Ascending aorta (tissue), 2 donors: Measurements from ENCODE around the gene IDNK. TPM values are rescaled to one million over a fixed set of nuclear protein-coding genes. Genes with fewer than 3 reads are reported as not detected.
A peak's percentile ranks its signal among the peaks of the same experiment; 100 is the strongest.

ENCODE experiments used
- DNase-seq, 2 donors: peaks; one replicate each; pipeline ENCODE4 v3.0.0-alpha.2; 2019; ENCODE audit warnings: low spot score in 2 of 2
- H3K27ac ChIP-seq, 2 donors: fragments of 200-600 bp; sonication (generic); one replicate each; pipeline ENCODE4 v1.5.1; 2016 to 2017; ENCODE audit warnings: mild to moderate bottlenecking in 1 of 2
- H3K27me3 ChIP-seq: fragments of 200-600 bp; sonication (generic); one replicate; pipeline ENCODE4 v1.5.1; 2017
- H3K36me3 ChIP-seq, 2 donors: fragments of 200-600 bp; sonication (generic); one replicate each; pipeline ENCODE4 v1.5.1; 2016
- H3K4me1 ChIP-seq, 2 donors: fragments of 200-600 bp; sonication (generic); one replicate each; pipeline ENCODE4 v1.5.1; 2016 to 2017; ENCODE audit warnings: mild to moderate bottlenecking in 1 of 2
- H3K4me3 ChIP-seq, 2 donors: fragments of 200-600 bp; sonication (generic); one replicate each; pipeline ENCODE4 v1.5.1; 2016 to 2017; ENCODE audit warnings: mild to moderate bottlenecking in 1 of 2
- H3K9me3 ChIP-seq, 2 donors: fragments of 200-600 bp; sonication (generic); one replicate each; pipeline ENCODE4 v1.5.1; 2016
- intact Hi-C: fragments of 100-400 bp; cut with DNase I; formaldehyde crosslinking; loops from one replicate; pipeline ENCODE4 v1.15.1; 2023
- total RNA-seq: library from RNA; depleted of rRNA; stranded (reverse); fragments of >200 nt; gene quantifications from one replicate; pipeline ENCODE4 v1.1.0, GENCODE V29; 2016
- TF ChIP-seq, protein P1 (sequence below), 3 experiments: fragments of 200-600 bp in 2 of 3; fragments of 450-650 bp in 1 of 3; sonication (generic) in 2 of 3; IDR thresholded peaks; one replicate each; pipeline ENCODE4 v1.5.1; 2016 to 2019; ENCODE audit warnings: antibody characterized with exemption in 3 of 3, mild to moderate bottlenecking in 1 of 3, moderate library complexity in 1 of 3

Gene IDNK
- total RNA-seq, 1 donor from 2014 or later, result not detected

- Histone ChIP-seq H3K27me3 (no peaks in the 10 kb centered on the region), H3K27ac (no peak overlapping the region), H3K4me1 (no peaks in the 10 kb centered on the region), H3K9me3 (no peaks in the 10 kb centered on the region), H3K4me3 (no peak overlapping the region), H3K36me3 (peaks cover 20 to 26% of the 10 kb centered on the region in 2 donors)
- TF ChIP-seq, protein P1, sequence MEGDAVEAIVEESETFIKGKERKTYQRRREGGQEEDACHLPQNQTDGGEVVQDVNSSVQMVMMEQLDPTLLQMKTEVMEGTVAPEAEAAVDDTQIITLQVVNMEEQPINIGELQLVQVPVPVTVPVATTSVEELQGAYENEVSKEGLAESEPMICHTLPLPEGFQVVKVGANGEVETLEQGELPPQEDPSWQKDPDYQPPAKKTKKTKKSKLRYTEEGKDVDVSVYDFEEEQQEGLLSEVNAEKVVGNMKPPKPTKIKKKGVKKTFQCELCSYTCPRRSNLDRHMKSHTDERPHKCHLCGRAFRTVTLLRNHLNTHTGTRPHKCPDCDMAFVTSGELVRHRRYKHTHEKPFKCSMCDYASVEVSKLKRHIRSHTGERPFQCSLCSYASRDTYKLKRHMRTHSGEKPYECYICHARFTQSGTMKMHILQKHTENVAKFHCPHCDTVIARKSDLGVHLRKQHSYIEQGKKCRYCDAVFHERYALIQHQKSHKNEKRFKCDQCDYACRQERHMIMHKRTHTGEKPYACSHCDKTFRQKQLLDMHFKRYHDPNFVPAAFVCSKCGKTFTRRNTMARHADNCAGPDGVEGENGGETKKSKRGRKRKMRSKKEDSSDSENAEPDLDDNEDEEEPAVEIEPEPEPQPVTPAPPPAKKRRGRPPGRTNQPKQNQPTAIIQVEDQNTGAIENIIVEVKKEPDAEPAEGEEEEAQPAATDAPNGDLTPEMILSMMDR (IDR thresholded peaks at IDR 0.05), result peak; percentile 54 to 67 (median 63)
- intact Hi-C loops, result no loop called here
- peak in 1 of 2 donors; percentile 74 for DNase-seq
These were observed 26.1 kb downstream of the IDNK start for GRCh38 chr9:83649080-83649479.

GRCh38 chr9:83649515-83649914 is 26.6 kb downstream of the IDNK start:
- H3K4me3 ChIP-seq, result no peak overlapping the region
- TF ChIP-seq, protein P1 (IDR thresholded peaks at IDR 0.05), result no peak
- no peaks in the 10 kb centered on the region for H3K27me3 ChIP-seq
- H3K36me3 ChIP-seq, result peaks cover 20 to 26% of the 10 kb centered on the region in 2 donors
- no peaks in the 10 kb centered on the region for H3K4me1 ChIP-seq
- H3K9me3 ChIP-seq, result no peaks in the 10 kb centered on the region
- no peak overlapping the region for H3K27ac ChIP-seq
- no peak for DNase-seq
- intact Hi-C loops, result no loop called here

DNA sequence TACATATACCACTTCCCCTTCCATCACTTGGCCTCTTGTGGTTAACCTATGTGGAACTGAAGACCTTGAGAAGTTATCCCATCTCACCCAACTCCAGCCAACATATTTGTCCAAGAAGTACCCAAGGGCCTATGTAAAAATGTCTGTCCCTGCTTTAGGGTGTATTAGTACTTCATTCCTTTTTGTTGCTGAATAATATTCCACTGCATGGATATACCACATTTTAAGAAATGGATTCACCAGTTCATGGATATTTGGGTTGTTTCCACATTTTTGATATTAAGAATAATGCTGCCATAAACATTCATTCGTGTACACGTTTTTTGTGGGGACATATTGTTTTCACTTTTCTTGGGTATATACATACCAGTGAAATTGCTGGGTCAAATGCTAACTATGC is 28.6 kb downstream of the IDNK start:
- Histone ChIP-seq H3K27ac (no peak overlapping the region), H3K4me1 (no peaks in the 10 kb centered on the region), H3K36me3 (peaks cover 22 to 32% of the 10 kb centered on the region in 2 donors), H3K9me3 (no peaks in the 10 kb centered on the region), H3K4me3 (no peak overlapping the region), H3K27me3 (no peaks in the 10 kb centered on the region)
- TF ChIP-seq, protein P1 (IDR thresholded peaks at IDR 0.05), result no peak
- intact Hi-C loops, result no loop called here
- DNase-seq, result no peak

DNA sequence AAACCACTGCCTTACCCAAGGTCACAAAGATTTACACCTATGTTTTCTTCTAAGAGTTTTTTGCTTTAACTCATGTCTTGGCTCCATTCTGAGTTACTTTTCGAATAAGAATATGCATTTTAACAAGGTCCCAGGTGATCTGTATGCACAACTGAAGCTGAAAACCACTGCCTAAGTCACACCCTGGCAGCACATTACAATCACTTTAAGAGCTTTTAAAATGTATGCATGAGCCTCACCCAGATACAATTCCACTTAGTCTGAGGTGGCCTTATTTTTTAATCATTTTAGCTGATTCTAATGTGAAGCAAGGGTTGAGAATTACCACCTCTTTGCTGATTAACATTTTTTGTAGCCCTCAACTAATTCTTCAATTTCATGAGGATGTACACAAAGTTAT is 29.5 kb downstream of the IDNK start:
- H3K36me3 ChIP-seq, result peaks cover 29 to 32% of the 10 kb centered on the region in 2 donors

GRCh38 chr9:83655433-83655832 is 32.5 kb downstream of the IDNK start:
- Histone ChIP-seq H3K4me1 (no peaks in the 10 kb centered on the region), H3K36me3 (peaks cover 47 to 53% of the 10 kb centered on the region in 2 donors), H3K27me3 (no peaks in the 10 kb centered on the region), H3K9me3 (no peaks in the 10 kb centered on the region), H3K4me3 (no peak overlapping the region), H3K27ac (no peak overlapping the region)
- intact Hi-C loops, result no loop called here
- TF ChIP-seq, protein P1 (IDR thresholded peaks at IDR 0.05), result no peak
- no peak for DNase-seq

More for the DNA sequence above, 29.5 kb downstream of the IDNK start:
- H3K9me3 ChIP-seq, result no peaks in the 10 kb centered on the region
- DNase-seq, result no peak
- H3K27me3 ChIP-seq, result no peaks in the 10 kb centered on the region
- H3K4me1 ChIP-seq, result no peaks in the 10 kb centered on the region
- H3K27ac ChIP-seq, result no peak overlapping the region
- TF ChIP-seq, protein P1 (IDR thresholded peaks at IDR 0.05), result no peak
- intact Hi-C loops, result no loop called here
- H3K4me3 ChIP-seq, result no peak overlapping the region
